ENCODE results near the gene DLGAP3.

DNA sequence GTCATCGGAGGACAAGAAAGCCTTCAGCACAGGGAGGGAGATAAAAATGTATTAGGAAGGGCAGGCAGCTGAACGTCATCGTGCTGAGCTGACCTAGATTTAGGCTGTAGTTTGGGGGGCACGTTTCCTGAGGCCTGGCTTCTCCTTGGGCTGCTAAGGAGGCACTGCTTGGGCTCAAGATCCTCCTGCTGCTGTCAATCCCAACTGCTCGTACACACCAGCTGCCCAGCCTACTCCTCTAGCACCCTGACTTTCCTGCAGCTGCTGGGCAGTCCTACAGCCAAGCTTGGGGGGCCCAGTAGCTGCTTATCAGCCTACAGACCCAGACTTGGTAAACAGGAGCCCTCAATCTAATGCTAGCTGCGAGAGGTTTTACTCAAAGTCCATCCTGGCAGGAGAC lies 49.5 kb upstream of the DLGAP3 start:
- TF ChIP-seq POLR2A (IDR thresholded peaks at IDR 0.05; ENCODE audit: low read length) (no peak), GATA1 (IDR thresholded peaks at IDR 0.05; ENCODE audit: low read depth, low read length) (no peak)

Measured in erythroblast (primary cell).